GM12878 (cell line): ENCODE data around the gene ZNF280C. TPM values are rescaled to one million over a fixed set of nuclear protein-coding genes. Genes with fewer than 3 reads are reported as not detected.

Experiments
- MTA3 ChIP-seq: IDR thresholded peaks from 2 replicates; pipeline ENCODE4 v1.6.1; 2012; ENCODE audit warnings: low read length, inconsistent platforms, borderline replicate concordance
- RELA ChIP-seq: fragments of 450-650 bp; IDR thresholded peaks from 2 replicates; pipeline ENCODE4 v1.8.0; 2014; ENCODE audit warnings: borderline replicate concordance; ENCODE audit not compliant: partially characterized antibody
- SIN3A ChIP-seq: IDR thresholded peaks from 2 replicates; pipeline ENCODE4 v1.6.1; 2012; ENCODE audit warnings: low read depth, low read length, improper control_type of control experiment
- SMAD1 ChIP-seq: fragments of 450-650 bp; IDR thresholded peaks from 2 replicates; pipeline ENCODE4 v1.6.1; 2018; ENCODE audit warnings: mild to moderate bottlenecking, low read depth; ENCODE audit not compliant: partially characterized antibody
- TCF7 ChIP-seq: IDR thresholded peaks from 2 replicates; pipeline ENCODE4 v1.6.1; 2014; ENCODE audit warnings: antibody characterized with exemption, borderline replicate concordance
- polyA plus RNA-seq, 11 experiments: library from polyadenylated mRNA; depleted of rRNA in 4 of 11; unstranded in 6 of 11; stranded (reverse) in 5 of 11; fragments of >200 nt; fragmentation: Nextera tagmentation in 4 of 11; fragmentation: Illumina TruSeq in 1 of 11; extraction: Ambion mirVana in 4 of 11; extraction: Trizol in 1 of 11; gene quantifications; 1 replicate in 1 of 11; 2 replicates in 10 of 11; pipeline versions ENCODE4 v1.2.1 to v1.2.3, GENCODE V29; 2011 to 2016; ENCODE audit warnings: inconsistent platforms in 2 of 11, missing spikeins in 2 of 11, low read depth in 1 of 11
- total RNA-seq, 4 experiments: library from RNA; depleted of rRNA in 3 of 4; stranded (reverse); fragments of >200 nt in 3 of 4; fragmentation: Illumina TruSeq in 1 of 4; extraction: Trizol in 1 of 4; gene quantifications; 2 replicates each; pipeline versions ENCODE4 v1.2.1 to v1.2.3, GENCODE V29; 2013 to 2021
- TF ChIP-seq, protein P1 (sequence below): fragments of 450-650 bp; IDR thresholded peaks from 2 replicates; pipeline ENCODE4 v1.6.1; 2017; ENCODE audit warnings: mild to moderate bottlenecking
- TF ChIP-seq, protein P2 (sequence below): fragments of 450-650 bp; IDR thresholded peaks from 2 replicates; pipeline ENCODE4 v1.6.1; 2017; ENCODE audit warnings: mild to moderate bottlenecking, moderate library complexity
- TF ChIP-seq, protein P3 (sequence below): IDR thresholded peaks from 2 replicates; pipeline ENCODE4 v1.6.1; 2011; ENCODE audit warnings: borderline replicate concordance, low read depth, mild to moderate bottlenecking, moderate library complexity, mixed read lengths, low read length; ENCODE audit not compliant: insufficient read depth; ENCODE audit errors: extremely low read length
- TF ChIP-seq, protein P4 (sequence below): fragments of 450-650 bp; formaldehyde crosslinking; IDR thresholded peaks from 2 replicates; pipeline ENCODE4 v1.4.0; 2020; ENCODE audit warnings: mild to moderate bottlenecking, moderate library complexity
- TF ChIP-seq, protein P5 (sequence below): IDR thresholded peaks from 2 replicates; pipeline ENCODE4 v1.6.1; 2012; ENCODE audit warnings: low read depth, low read length, improper control_type of control experiment

ZNF280C gene
- total and polyA plus RNA-seq, 10 of the 15 experiments (the other 5 are each of a cell fraction or from before 2014, with no cell fraction given) = 0.82 to 8.8 (median 5.7) TPM

DNA sequence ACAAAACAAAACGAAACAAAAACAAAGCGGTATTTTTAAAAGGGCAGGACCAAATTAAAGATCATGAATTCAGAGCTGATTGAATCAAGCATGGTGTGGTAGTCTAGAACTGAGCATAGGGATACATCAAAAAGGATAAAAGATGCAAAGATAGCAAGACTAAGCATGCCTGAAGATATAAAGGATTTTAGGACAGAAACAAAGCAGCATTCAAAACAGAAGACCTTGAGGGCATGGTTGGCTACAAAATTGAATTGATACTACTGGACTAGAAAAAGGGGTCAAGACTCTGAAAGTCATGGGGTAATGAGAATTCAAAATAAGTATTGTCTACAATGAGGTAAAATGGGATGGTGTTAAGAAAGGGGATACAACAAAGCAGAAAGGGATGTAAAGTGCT lies 55.3 kb downstream of the ZNF280C start (continued):
- TF ChIP-seq, protein P1, sequence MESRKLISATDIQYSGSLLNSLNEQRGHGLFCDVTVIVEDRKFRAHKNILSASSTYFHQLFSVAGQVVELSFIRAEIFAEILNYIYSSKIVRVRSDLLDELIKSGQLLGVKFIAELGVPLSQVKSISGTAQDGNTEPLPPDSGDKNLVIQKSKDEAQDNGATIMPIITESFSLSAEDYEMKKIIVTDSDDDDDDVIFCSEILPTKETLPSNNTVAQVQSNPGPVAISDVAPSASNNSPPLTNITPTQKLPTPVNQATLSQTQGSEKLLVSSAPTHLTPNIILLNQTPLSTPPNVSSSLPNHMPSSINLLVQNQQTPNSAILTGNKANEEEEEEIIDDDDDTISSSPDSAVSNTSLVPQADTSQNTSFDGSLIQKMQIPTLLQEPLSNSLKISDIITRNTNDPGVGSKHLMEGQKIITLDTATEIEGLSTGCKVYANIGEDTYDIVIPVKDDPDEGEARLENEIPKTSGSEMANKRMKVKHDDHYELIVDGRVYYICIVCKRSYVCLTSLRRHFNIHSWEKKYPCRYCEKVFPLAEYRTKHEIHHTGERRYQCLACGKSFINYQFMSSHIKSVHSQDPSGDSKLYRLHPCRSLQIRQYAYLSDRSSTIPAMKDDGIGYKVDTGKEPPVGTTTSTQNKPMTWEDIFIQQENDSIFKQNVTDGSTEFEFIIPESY = no peak
- TF ChIP-seq SMAD1 = no peak
- TF ChIP-seq, protein P2, sequence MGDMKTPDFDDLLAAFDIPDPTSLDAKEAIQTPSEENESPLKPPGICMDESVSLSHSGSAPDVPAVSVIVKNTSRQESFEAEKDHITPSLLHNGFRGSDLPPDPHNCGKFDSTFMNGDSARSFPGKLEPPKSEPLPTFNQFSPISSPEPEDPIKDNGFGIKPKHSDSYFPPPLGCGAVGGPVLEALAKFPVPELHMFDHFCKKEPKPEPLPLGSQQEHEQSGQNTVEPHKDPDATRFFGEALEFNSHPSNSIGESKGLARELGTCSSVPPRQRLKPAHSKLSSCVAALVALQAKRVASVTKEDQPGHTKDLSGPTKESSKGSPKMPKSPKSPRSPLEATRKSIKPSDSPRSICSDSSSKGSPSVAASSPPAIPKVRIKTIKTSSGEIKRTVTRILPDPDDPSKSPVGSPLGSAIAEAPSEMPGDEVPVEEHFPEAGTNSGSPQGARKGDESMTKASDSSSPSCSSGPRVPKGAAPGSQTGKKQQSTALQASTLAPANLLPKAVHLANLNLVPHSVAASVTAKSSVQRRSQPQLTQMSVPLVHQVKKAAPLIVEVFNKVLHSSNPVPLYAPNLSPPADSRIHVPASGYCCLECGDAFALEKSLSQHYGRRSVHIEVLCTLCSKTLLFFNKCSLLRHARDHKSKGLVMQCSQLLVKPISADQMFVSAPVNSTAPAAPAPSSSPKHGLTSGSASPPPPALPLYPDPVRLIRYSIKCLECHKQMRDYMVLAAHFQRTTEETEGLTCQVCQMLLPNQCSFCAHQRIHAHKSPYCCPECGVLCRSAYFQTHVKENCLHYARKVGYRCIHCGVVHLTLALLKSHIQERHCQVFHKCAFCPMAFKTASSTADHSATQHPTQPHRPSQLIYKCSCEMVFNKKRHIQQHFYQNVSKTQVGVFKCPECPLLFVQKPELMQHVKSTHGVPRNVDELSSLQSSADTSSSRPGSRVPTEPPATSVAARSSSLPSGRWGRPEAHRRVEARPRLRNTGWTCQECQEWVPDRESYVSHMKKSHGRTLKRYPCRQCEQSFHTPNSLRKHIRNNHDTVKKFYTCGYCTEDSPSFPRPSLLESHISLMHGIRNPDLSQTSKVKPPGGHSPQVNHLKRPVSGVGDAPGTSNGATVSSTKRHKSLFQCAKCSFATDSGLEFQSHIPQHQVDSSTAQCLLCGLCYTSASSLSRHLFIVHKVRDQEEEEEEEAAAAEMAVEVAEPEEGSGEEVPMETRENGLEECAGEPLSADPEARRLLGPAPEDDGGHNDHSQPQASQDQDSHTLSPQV = no peak
- TF ChIP-seq, protein P3, sequence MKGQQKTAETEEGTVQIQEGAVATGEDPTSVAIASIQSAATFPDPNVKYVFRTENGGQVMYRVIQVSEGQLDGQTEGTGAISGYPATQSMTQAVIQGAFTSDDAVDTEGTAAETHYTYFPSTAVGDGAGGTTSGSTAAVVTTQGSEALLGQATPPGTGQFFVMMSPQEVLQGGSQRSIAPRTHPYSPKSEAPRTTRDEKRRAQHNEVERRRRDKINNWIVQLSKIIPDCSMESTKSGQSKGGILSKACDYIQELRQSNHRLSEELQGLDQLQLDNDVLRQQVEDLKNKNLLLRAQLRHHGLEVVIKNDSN = no peak
- TF ChIP-seq, protein P4, sequence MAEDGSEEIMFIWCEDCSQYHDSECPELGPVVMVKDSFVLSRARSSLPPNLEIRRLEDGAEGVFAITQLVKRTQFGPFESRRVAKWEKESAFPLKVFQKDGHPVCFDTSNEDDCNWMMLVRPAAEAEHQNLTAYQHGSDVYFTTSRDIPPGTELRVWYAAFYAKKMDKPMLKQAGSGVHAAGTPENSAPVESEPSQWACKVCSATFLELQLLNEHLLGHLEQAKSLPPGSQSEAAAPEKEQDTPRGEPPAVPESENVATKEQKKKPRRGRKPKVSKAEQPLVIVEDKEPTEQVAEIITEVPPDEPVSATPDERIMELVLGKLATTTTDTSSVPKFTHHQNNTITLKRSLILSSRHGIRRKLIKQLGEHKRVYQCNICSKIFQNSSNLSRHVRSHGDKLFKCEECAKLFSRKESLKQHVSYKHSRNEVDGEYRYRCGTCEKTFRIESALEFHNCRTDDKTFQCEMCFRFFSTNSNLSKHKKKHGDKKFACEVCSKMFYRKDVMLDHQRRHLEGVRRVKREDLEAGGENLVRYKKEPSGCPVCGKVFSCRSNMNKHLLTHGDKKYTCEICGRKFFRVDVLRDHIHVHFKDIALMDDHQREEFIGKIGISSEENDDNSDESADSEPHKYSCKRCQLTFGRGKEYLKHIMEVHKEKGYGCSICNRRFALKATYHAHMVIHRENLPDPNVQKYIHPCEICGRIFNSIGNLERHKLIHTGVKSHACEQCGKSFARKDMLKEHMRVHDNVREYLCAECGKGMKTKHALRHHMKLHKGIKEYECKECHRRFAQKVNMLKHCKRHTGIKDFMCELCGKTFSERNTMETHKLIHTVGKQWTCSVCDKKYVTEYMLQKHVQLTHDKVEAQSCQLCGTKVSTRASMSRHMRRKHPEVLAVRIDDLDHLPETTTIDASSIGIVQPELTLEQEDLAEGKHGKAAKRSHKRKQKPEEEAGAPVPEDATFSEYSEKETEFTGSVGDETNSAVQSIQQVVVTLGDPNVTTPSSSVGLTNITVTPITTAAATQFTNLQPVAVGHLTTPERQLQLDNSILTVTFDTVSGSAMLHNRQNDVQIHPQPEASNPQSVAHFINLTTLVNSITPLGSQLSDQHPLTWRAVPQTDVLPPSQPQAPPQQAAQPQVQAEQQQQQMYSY = no peak
- no peak for TF ChIP-seq SIN3A
- no peak for TF ChIP-seq TCF7
- TF ChIP-seq RELA = no peak
- TF ChIP-seq, protein P5, sequence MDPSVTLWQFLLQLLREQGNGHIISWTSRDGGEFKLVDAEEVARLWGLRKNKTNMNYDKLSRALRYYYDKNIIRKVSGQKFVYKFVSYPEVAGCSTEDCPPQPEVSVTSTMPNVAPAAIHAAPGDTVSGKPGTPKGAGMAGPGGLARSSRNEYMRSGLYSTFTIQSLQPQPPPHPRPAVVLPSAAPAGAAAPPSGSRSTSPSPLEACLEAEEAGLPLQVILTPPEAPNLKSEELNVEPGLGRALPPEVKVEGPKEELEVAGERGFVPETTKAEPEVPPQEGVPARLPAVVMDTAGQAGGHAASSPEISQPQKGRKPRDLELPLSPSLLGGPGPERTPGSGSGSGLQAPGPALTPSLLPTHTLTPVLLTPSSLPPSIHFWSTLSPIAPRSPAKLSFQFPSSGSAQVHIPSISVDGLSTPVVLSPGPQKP = no peak
- no peak for TF ChIP-seq MTA3
- TF ChIP-seq, all 136 proteins: peak for 0
